ENCODE data around the gene CBARP. TPM values are rescaled to one million over a fixed set of nuclear protein-coding genes. Genes with fewer than 3 reads are reported as not detected.

Gene CBARP
- total and polyA plus RNA-seq, 2 donors (not counting 1 experiment from before 2014, with no cell fraction given): 0.31 to 1.5 TPM

- H4K20me1 ChIP-seq (ENCODE audit: control insufficient read depth, extremely low read depth, insufficient read depth, low read length): no peaks in the 10 kb centered on the region
- no peak overlapping the region for H3K27ac ChIP-seq (ENCODE audit: insufficient read depth, low read length)
- no peaks in the 10 kb centered on the region for H3K79me2 ChIP-seq (ENCODE audit: control insufficient read depth, insufficient read depth, low read length)
- no peak overlapping the region for H3K4me3 ChIP-seq (replicated peaks in 1 of 4; ENCODE audit: control extremely low read depth in 1 of 4, insufficient read depth in 1 of 4, low read depth in 3 of 4, low read length in 4 of 4)
- H3K27me3 ChIP-seq (ENCODE audit: control insufficient read depth, insufficient read depth, low read length): no peaks in the 10 kb centered on the region
- H3K9ac ChIP-seq (ENCODE audit: insufficient read depth, low read length): no peak overlapping the region
- no peak overlapping the region for H2AFZ ChIP-seq (ENCODE audit: low read length)
- H3K4me2 ChIP-seq (ENCODE audit: extremely low read depth, insufficient read depth, low read length): no peak overlapping the region
- peaks cover 9% of the 10 kb centered on the region for H3K4me1 ChIP-seq (ENCODE audit: control insufficient read depth, extremely low read depth, insufficient read depth, low read length)
- TF ChIP-seq EZH2 (IDR thresholded peaks at IDR 0.05; ENCODE audit: low read length, missing control alignments): no peak
- no peak for TF ChIP-seq CTCF (conservative IDR thresholded peaks at IDR 0.05 in 1 of 2, IDR thresholded peaks at IDR 0.05 in 1 of 2; ENCODE audit: low read depth in 1 of 2, low read length in 2 of 2)
- peaks cover 32% of the 10 kb centered on the region for H3K36me3 ChIP-seq (ENCODE audit: control insufficient read depth, insufficient read depth, low read length)
- no peaks in the 10 kb centered on the region for H3K9me3 ChIP-seq (ENCODE audit: control insufficient read depth, insufficient read depth, low read depth, low read length)
- DNase-seq (ENCODE audit: low read depth in 2 of 2): no peak
Measured at GRCh38 chr19:1229924-1230782, 7.7 kb downstream of the CBARP start.

- H3K9ac ChIP-seq (ENCODE audit: insufficient read depth, low read length): no peak overlapping the region
- DNase-seq (ENCODE audit: low read depth in 2 of 2): no peak
- TF ChIP-seq EZH2 (IDR thresholded peaks at IDR 0.05; ENCODE audit: low read length, missing control alignments) (no peak), CTCF (conservative IDR thresholded peaks at IDR 0.05 in 1 of 2, IDR thresholded peaks at IDR 0.05 in 1 of 2; ENCODE audit: low read depth in 1 of 2, low read length in 2 of 2) (no peak)
- H2AFZ ChIP-seq (ENCODE audit: low read length): no peak overlapping the region
- no peaks in the 10 kb centered on the region for H3K79me2 ChIP-seq (ENCODE audit: control insufficient read depth, insufficient read depth, low read length)
- H3K9me3 ChIP-seq (ENCODE audit: control insufficient read depth, insufficient read depth, low read depth, low read length): no peaks in the 10 kb centered on the region
- no peak overlapping the region for H3K4me3 ChIP-seq (replicated peaks in 1 of 4; ENCODE audit: control extremely low read depth in 1 of 4, insufficient read depth in 1 of 4, low read depth in 3 of 4, low read length in 4 of 4)
- H3K27ac ChIP-seq (ENCODE audit: insufficient read depth, low read length): no peak overlapping the region
- H3K27me3 ChIP-seq (ENCODE audit: control insufficient read depth, insufficient read depth, low read length): no peaks in the 10 kb centered on the region
- H4K20me1 ChIP-seq (ENCODE audit: control insufficient read depth, extremely low read depth, insufficient read depth, low read length): no peaks in the 10 kb centered on the region
- H3K4me2 ChIP-seq (ENCODE audit: extremely low read depth, insufficient read depth, low read length): no peak overlapping the region
- H3K36me3 ChIP-seq (ENCODE audit: control insufficient read depth, insufficient read depth, low read length): peaks cover 29% of the 10 kb centered on the region
- peaks cover 9% of the 10 kb centered on the region for H3K4me1 ChIP-seq (ENCODE audit: control insufficient read depth, extremely low read depth, insufficient read depth, low read length)
Measured at GRCh38 chr19:1229056-1229923, 8.5 kb downstream of the CBARP start.
